CD8-positive, alpha-beta memory T cell (primary cell): Measurements from ENCODE around the gene ACOT6. TPM values are rescaled to one million over a fixed set of nuclear protein-coding genes. Genes with fewer than 3 reads are reported as not detected.
A peak's percentile ranks its signal among the peaks of the same experiment; 100 is the strongest.
"Not testable (repeated sequence)": the region's sequence is repeated elsewhere in the genome, so short reads cannot be mapped to it uniquely, and the experiment has no call there.

ENCODE experiments used
- CTCF ChIA-PET: fragments of 350-600 bp; sonication (Branson Sonifier 250); formaldehyde crosslinking; loops from one replicate; lab custom pipeline; 2021; ENCODE audit warnings: antibody characterized with exemption; lab: Charles Lee
- POLR2A ChIA-PET: fragments of 350-600 bp; sonication (Branson Sonifier 250); formaldehyde crosslinking; loops from one replicate; lab custom pipeline; 2021; ENCODE audit warnings: antibody characterized with exemption; lab: Charles Lee
- DNase-seq, 5 donors: peaks; one replicate each; pipeline versions ENCODE4 v3.0.0 to v3.0.0-alpha.2; 2020 to 2022; ENCODE audit warnings: mixed read lengths in 1 of 5
- H3K27ac ChIP-seq: one replicate; pipeline ENCODE4 v1.7.0; 2013; ENCODE audit warnings: low read depth, mild to moderate bottlenecking, low read length, moderate library complexity
- H3K27me3 ChIP-seq: 2 replicates; pipeline ENCODE4 v1.7.0; 2013; ENCODE audit warnings: low read length, mild to moderate bottlenecking; ENCODE audit not compliant: insufficient read depth, poor library complexity, severe bottlenecking
- H3K36me3 ChIP-seq: 2 replicates; pipeline ENCODE4 v1.7.0; 2013; ENCODE audit warnings: mild to moderate bottlenecking, low read length, moderate library complexity; ENCODE audit not compliant: insufficient read depth
- H3K4me1 ChIP-seq: 2 replicates; pipeline ENCODE4 v1.7.0; 2013; ENCODE audit warnings: mild to moderate bottlenecking, low read length, moderate library complexity; ENCODE audit not compliant: insufficient read depth
- H3K4me3 ChIP-seq: 2 replicates; pipeline ENCODE4 v1.7.0; 2013; ENCODE audit warnings: mild to moderate bottlenecking, low read length
- H3K9me3 ChIP-seq: 2 replicates; pipeline ENCODE4 v1.7.0; 2013; ENCODE audit warnings: mild to moderate bottlenecking, low read length
- H3K27ac Mint-ChIP-seq, 8 donors: one replicate each; pipeline ENCODE4 v1.8.0; 2020 to 2021; ENCODE audit warnings: mixed read lengths in 8 of 8, mild to moderate bottlenecking in 6 of 8, inconsistent platforms in 3 of 8, moderate library complexity in 3 of 8
- H3K27me3 Mint-ChIP-seq, 2 donors: one replicate each; pipeline ENCODE4 v1.8.0; 2020 to 2021; ENCODE audit warnings: mixed read lengths in 2 of 2, mild to moderate bottlenecking in 1 of 2, moderate library complexity in 1 of 2
- H3K36me3 Mint-ChIP-seq, 3 donors: one replicate each; pipeline ENCODE4 v1.8.0; 2020 to 2021; ENCODE audit warnings: mixed read lengths in 3 of 3, inconsistent platforms in 1 of 3, mild to moderate bottlenecking in 1 of 3
- H3K4me1 Mint-ChIP-seq, 3 donors: one replicate each; pipeline ENCODE4 v1.8.0; 2020 to 2021; ENCODE audit warnings: mixed read lengths in 3 of 3, inconsistent platforms in 1 of 3, mild to moderate bottlenecking in 1 of 3
- H3K4me3 Mint-ChIP-seq, 7 donors: one replicate each; pipeline ENCODE4 v1.8.0; 2020 to 2021; ENCODE audit warnings: mixed read lengths in 7 of 7, mild to moderate bottlenecking in 6 of 7, moderate library complexity in 4 of 7, inconsistent platforms in 2 of 7
- H3K9me3 Mint-ChIP-seq, 5 donors: one replicate each; pipeline ENCODE4 v1.8.0; 2020 to 2022; ENCODE audit warnings: mixed read lengths in 5 of 5, mild to moderate bottlenecking in 3 of 5, moderate library complexity in 2 of 5, inconsistent platforms in 1 of 5
- polyA plus RNA-seq: library from polyadenylated mRNA; unstranded; fragments of 300-500 nt; fragmentation: Illumina TruSeq; gene quantifications from one replicate; pipeline ENCODE4 v1.2.3, GENCODE V29; 2021
- total RNA-seq, 2 experiments: library from RNA; stranded (reverse); gene quantifications; one replicate each; pipeline ENCODE4 v1.2.3, GENCODE V29; 2021

Gene ACOT6
- total and polyA plus RNA-seq, 3 experiments from 2014 or later = not detected

GRCh38 chr14:73582102-73582979 is 30.0 kb upstream of the ACOT6 start:
- H3K9me3 ChIP-seq, H3K4me3 ChIP-seq, H3K4me1 Mint-ChIP-seq, CTCF ChIA-PET, H3K4me3 Mint-ChIP-seq, H3K27ac Mint-ChIP-seq, H3K27me3 Mint-ChIP-seq, H3K36me3 ChIP-seq, H3K27ac ChIP-seq, DNase-seq, H3K27me3 ChIP-seq, POLR2A ChIA-PET, H3K9me3 Mint-ChIP-seq, H3K4me1 ChIP-seq: not testable (repeated sequence)
- H3K36me3 Mint-ChIP-seq = peaks cover 0 to 30% (median 5%) of the 10 kb centered on the region in 3 donors

GRCh38 chr14:73588695-73589094 is 23.6 kb upstream of the ACOT6 start:
- peak overlapping the region in 1 of 8 donors; percentile 10 for H3K27ac Mint-ChIP-seq
- no peaks in the 10 kb centered on the region for H3K27me3 ChIP-seq
- POLR2A ChIA-PET = interaction anchor here (2.5 kb wide), 1 partner anchor 24 kb away, joined by 9 read pairs; the partner anchor contains the start of gene ACOT6

GRCh38 chr14:73589116-73589515 is 23.2 kb upstream of the ACOT6 start:
- Mint-ChIP-seq H3K27ac (peak overlapping the region in 1 of 8 donors; percentile 10), H3K4me3 (peak overlapping the region in 1 of 7 donors; percentile 31), H3K27me3 (peaks cover 0 to 1% of the 10 kb centered on the region in 2 donors), H3K4me1 (peaks cover 9 to 20% (median 16%) of the 10 kb centered on the region in 3 donors), H3K9me3 (no peaks in the 10 kb centered on the region), H3K36me3 (no peaks in the 10 kb centered on the region)
- POLR2A ChIA-PET = interaction anchor here (0.6 to 2.5 kb wide), 2 partner anchors 24 to 82 kb away, joined by 9 to 10 read pairs; partner anchors contain the start of gene ACOT6
- no peaks in the 10 kb centered on the region for H3K27me3 ChIP-seq
- H3K4me3 ChIP-seq = no peak overlapping the region
- CTCF ChIA-PET = interaction anchor here (1.6 kb wide), 1 partner anchor 23 kb away, joined by 3 read pairs; the partner anchor contains the start of gene ACOT6
- no peak overlapping the region for H3K27ac ChIP-seq
- no peaks in the 10 kb centered on the region for H3K9me3 ChIP-seq
- peaks cover 4% of the 10 kb centered on the region for H3K4me1 ChIP-seq
- no peak for DNase-seq
- H3K36me3 ChIP-seq = no peaks in the 10 kb centered on the region

More at GRCh38 chr14:73588695-73589094, 23.6 kb upstream of the ACOT6 start:
- H3K4me3 Mint-ChIP-seq = peak overlapping the region in 1 of 7 donors; percentile 31
- no peak for DNase-seq
- CTCF ChIA-PET = interaction anchor here (1.0 kb wide), 1 partner anchor 18 kb away, joined by 3 read pairs; no protein-coding TSS in a partner anchor
- Histone ChIP-seq H3K27ac (no peak overlapping the region), H3K4me1 (peaks cover 4% of the 10 kb centered on the region), H3K9me3 (no peaks in the 10 kb centered on the region), H3K36me3 (no peaks in the 10 kb centered on the region), H3K4me3 (no peak overlapping the region)
- peaks cover 0 to 1% of the 10 kb centered on the region in 2 donors for H3K27me3 Mint-ChIP-seq
- peaks cover 8 to 16% (median 14%) of the 10 kb centered on the region in 3 donors for H3K4me1 Mint-ChIP-seq
- H3K36me3 Mint-ChIP-seq = no peaks in the 10 kb centered on the region
- H3K9me3 Mint-ChIP-seq = no peaks in the 10 kb centered on the region

- ChIA-PET POLR2A (interaction anchor here (2.5 kb wide), 1 partner anchor 22 kb away, joined by 9 read pairs; the partner anchor contains the start of gene ACOT6), CTCF (interaction anchor here (1.3 to 1.6 kb wide), 2 partner anchors 20 to 22 kb away, joined by 3 to 8 read pairs; partner anchors contain the start of gene ACOT6)
- H3K36me3 ChIP-seq, H3K4me1 ChIP-seq, H3K27ac Mint-ChIP-seq, H3K9me3 ChIP-seq, H3K27me3 ChIP-seq, H3K27me3 Mint-ChIP-seq, H3K27ac ChIP-seq, H3K4me3 ChIP-seq, DNase-seq, H3K9me3 Mint-ChIP-seq, H3K36me3 Mint-ChIP-seq: not testable (repeated sequence)
- peak overlapping the region in 3 of 7 donors; percentile 67 to 93 (median 89) for H3K4me3 Mint-ChIP-seq
- H3K4me1 Mint-ChIP-seq = peaks cover 9 to 21% (median 16%) of the 10 kb centered on the region in 3 donors
Observed at GRCh38 chr14:73590673-73591004, 21.7 kb upstream of the ACOT6 start.

GRCh38 chr14:73591690-73592449 is 20.4 kb upstream of the ACOT6 start, which contains the start of gene ACOT4:
Gene ACOT4, plus strand, starts transcription at chr14:73591873. Its CDS starts 87 bp downstream, at chr14:73591960.
- Histone ChIP-seq H3K27me3 (no peaks in the 10 kb centered on the region), H3K4me3 (peak within 1 kb of the TSS; percentile 84), H3K36me3 (no peaks in the 10 kb centered on the region), H3K9me3 (no peaks in the 10 kb centered on the region), H3K27ac (peak within 1 kb of the TSS; percentile 75), H3K4me1 (peaks cover 4% of the 10 kb centered on the region)
- Mint-ChIP-seq H3K4me3 (peak within 1 kb of the TSS; percentile 73 to 93 (median 80)), H3K27me3 (peaks cover 0 to 1% of the 10 kb centered on the region in 2 donors), H3K36me3 (peaks cover 0 to 9% (median 0%) of the 10 kb centered on the region in 3 donors), H3K9me3 (no peaks in the 10 kb centered on the region), H3K4me1 (peaks cover 9 to 21% (median 16%) of the 10 kb centered on the region in 3 donors), H3K27ac (peak within 1 kb of the TSS; percentile 37 to 84 (median 80))
- ChIA-PET POLR2A (interaction anchor here (0.6 to 2.5 kb wide), 6 partner anchors 21 to 530 kb away, joined by 3 to 23 read pairs (median 4); partner anchors contain the start of genes ACOT2, ACOT6, NUMB and RIOX1), CTCF (interaction anchor here (1.2 to 2.0 kb wide), 6 partner anchors 21 to 132 kb away, joined by 3 to 11 read pairs (median 5); partner anchors contain the start of genes ACOT2 and ACOT6)
- peak; percentile 23 to 74 (median 68) for DNase-seq

GRCh38 chr14:73594491-73594890 is 17.8 kb upstream of the ACOT6 start:
- Mint-ChIP-seq H3K27me3 (no peaks in the 10 kb centered on the region), H3K4me1 (peaks cover 9 to 21% (median 16%) of the 10 kb centered on the region in 3 donors), H3K27ac (peak overlapping the region in 1 of 8 donors; percentile 60), H3K9me3 (no peaks in the 10 kb centered on the region), H3K36me3 (peaks cover 0 to 9% (median 0%) of the 10 kb centered on the region in 3 donors), H3K4me3 (no peak overlapping the region)
- H3K36me3 ChIP-seq = no peaks in the 10 kb centered on the region
- no peaks in the 10 kb centered on the region for H3K27me3 ChIP-seq
- H3K4me3 ChIP-seq = no peak overlapping the region
- ChIA-PET POLR2A (no interaction called here), CTCF (no interaction called here)
- no peak for DNase-seq
- H3K27ac ChIP-seq = no peak overlapping the region
- no peaks in the 10 kb centered on the region for H3K9me3 ChIP-seq
- peaks cover 4% of the 10 kb centered on the region for H3K4me1 ChIP-seq

GRCh38 chr14:73599499-73599898 is 12.8 kb upstream of the ACOT6 start:
- Mint-ChIP-seq H3K9me3 (no peaks in the 10 kb centered on the region), H3K27ac (peak overlapping the region in 1 of 8 donors; percentile 25), H3K36me3 (peaks cover 0 to 9% (median 0%) of the 10 kb centered on the region in 3 donors), H3K27me3 (no peaks in the 10 kb centered on the region), H3K4me1 (no peaks in the 10 kb centered on the region), H3K4me3 (no peak overlapping the region)
- Histone ChIP-seq H3K4me3 (no peak overlapping the region), H3K36me3 (no peaks in the 10 kb centered on the region), H3K9me3 (no peaks in the 10 kb centered on the region), H3K27ac (no peak overlapping the region), H3K27me3 (no peaks in the 10 kb centered on the region), H3K4me1 (no peaks in the 10 kb centered on the region)
- CTCF ChIA-PET = interaction anchor here (0.9 kb wide), 1 partner anchor 32 kb away, joined by 3 read pairs; no protein-coding TSS in a partner anchor
- DNase-seq = no peak
- POLR2A ChIA-PET = no interaction called here
